Measurements from ENCODE around the gene CLCN7.
"Not testable (repeated sequence)": the region's sequence is repeated elsewhere in the genome, so short reads cannot be mapped to it uniquely, and the experiment has no call there.

The CLCN7 gene

GRCh38 chr16:1485847-1486496, 11.1 kb upstream of the CLCN7 start:
- H3K4me3 Mint-ChIP-seq, result no peak overlapping the region
- H3K9me3 Mint-ChIP-seq, result no peaks in the 10 kb centered on the region
- H3K27ac Mint-ChIP-seq, result no peak overlapping the region
- no peaks in the 10 kb centered on the region for H3K36me3 Mint-ChIP-seq (ENCODE audit: low read depth)
- no peaks in the 10 kb centered on the region for H3K27me3 Mint-ChIP-seq
- peaks cover 8% of the 10 kb centered on the region for H3K4me1 Mint-ChIP-seq (ENCODE audit: low read depth)

GRCh38 chr16:1481906-1482835, 7.3 kb upstream of the CLCN7 start:
- Mint-ChIP-seq H3K4me1 (ENCODE audit: low read depth) (peaks cover 9% of the 10 kb centered on the region), H3K27me3 (no peaks in the 10 kb centered on the region), H3K36me3 (ENCODE audit: low read depth) (no peaks in the 10 kb centered on the region), H3K4me3 (no peak overlapping the region), H3K27ac (no peak overlapping the region), H3K9me3 (no peaks in the 10 kb centered on the region)

GRCh38 chr16:1478937-1479336, 4.1 kb upstream of the CLCN7 start:
- peaks cover 21% of the 10 kb centered on the region for H3K4me1 Mint-ChIP-seq (ENCODE audit: low read depth)
- H3K36me3 Mint-ChIP-seq (ENCODE audit: low read depth); H3K9me3 Mint-ChIP-seq; H3K4me3 Mint-ChIP-seq; H3K27ac Mint-ChIP-seq; H3K27me3 Mint-ChIP-seq: not testable (repeated sequence)

GRCh38 chr16:1477033-1477432, 2.2 kb upstream of the CLCN7 start:
- no peak overlapping the region for H3K4me3 Mint-ChIP-seq
- H3K9me3 Mint-ChIP-seq, result no peaks in the 10 kb centered on the region
- H3K27ac Mint-ChIP-seq, result no peak overlapping the region
- H3K4me1 Mint-ChIP-seq (ENCODE audit: low read depth), result peaks cover 34% of the 10 kb centered on the region
- no peaks in the 10 kb centered on the region for H3K36me3 Mint-ChIP-seq (ENCODE audit: low read depth)
- H3K27me3 Mint-ChIP-seq, result no peaks in the 10 kb centered on the region

GRCh38 chr16:1475552-1476114, 805 bp upstream of the CLCN7 start:
- no peaks in the 10 kb centered on the region for H3K9me3 Mint-ChIP-seq
- H3K4me1 Mint-ChIP-seq (ENCODE audit: low read depth), result peaks cover 38% of the 10 kb centered on the region
- peak overlapping the region; percentile 86 for H3K4me3 Mint-ChIP-seq

GRCh38 chr16:1474082-1474795, 589 bp downstream of the CLCN7 start:
- Mint-ChIP-seq H3K9me3 (no peaks in the 10 kb centered on the region), H3K27ac (peak overlapping the region; percentile 72), H3K27me3 (no peaks in the 10 kb centered on the region), H3K4me3 (peak overlapping the region; percentile 84), H3K4me1 (ENCODE audit: low read depth) (peaks cover 43% of the 10 kb centered on the region), H3K36me3 (ENCODE audit: low read depth) (no peaks in the 10 kb centered on the region)

More at GRCh38 chr16:1475552-1476114, 805 bp upstream of the CLCN7 start:
- no peaks in the 10 kb centered on the region for H3K36me3 Mint-ChIP-seq (ENCODE audit: low read depth)
- H3K27me3 Mint-ChIP-seq, result no peaks in the 10 kb centered on the region
- H3K27ac Mint-ChIP-seq, result peak overlapping the region; percentile 92

- Mint-ChIP-seq H3K4me1 (ENCODE audit: low read depth) (peaks cover 43% of the 10 kb centered on the region), H3K27ac (peak overlapping the region; percentile 72), H3K27me3 (no peaks in the 10 kb centered on the region), H3K4me3 (peak overlapping the region; percentile 66), H3K9me3 (no peaks in the 10 kb centered on the region), H3K36me3 (ENCODE audit: low read depth) (no peaks in the 10 kb centered on the region)
Measured at GRCh38 chr16:1472974-1473373, 1.9 kb downstream of the CLCN7 start.

GRCh38 chr16:1471569-1472194, 3.1 kb downstream of the CLCN7 start:
- Mint-ChIP-seq H3K9me3 (no peaks in the 10 kb centered on the region), H3K4me1 (ENCODE audit: low read depth) (peaks cover 43% of the 10 kb centered on the region), H3K36me3 (ENCODE audit: low read depth) (no peaks in the 10 kb centered on the region), H3K4me3 (peak overlapping the region; percentile 2), H3K27me3 (no peaks in the 10 kb centered on the region), H3K27ac (no peak overlapping the region)

- peak overlapping the region; percentile 55 for H3K27ac Mint-ChIP-seq
- no peaks in the 10 kb centered on the region for H3K36me3 Mint-ChIP-seq (ENCODE audit: low read depth)
- H3K9me3 Mint-ChIP-seq, result no peaks in the 10 kb centered on the region
- no peaks in the 10 kb centered on the region for H3K27me3 Mint-ChIP-seq
- H3K4me3 Mint-ChIP-seq, result no peak overlapping the region
- peaks cover 39% of the 10 kb centered on the region for H3K4me1 Mint-ChIP-seq (ENCODE audit: low read depth)
Measured at GRCh38 chr16:1470481-1471251, 4.2 kb downstream of the CLCN7 start.

- H3K4me3 Mint-ChIP-seq, result peak overlapping the region; percentile 30
- H3K9me3 Mint-ChIP-seq, result no peaks in the 10 kb centered on the region
- peaks cover 35% of the 10 kb centered on the region for H3K4me1 Mint-ChIP-seq (ENCODE audit: low read depth)
- H3K36me3 Mint-ChIP-seq (ENCODE audit: low read depth), result no peaks in the 10 kb centered on the region
- H3K27me3 Mint-ChIP-seq, result no peaks in the 10 kb centered on the region
- peak overlapping the region; percentile 79 for H3K27ac Mint-ChIP-seq
Measured at GRCh38 chr16:1469693-1470201, 5.1 kb downstream of the CLCN7 start.

- H3K4me3 Mint-ChIP-seq, H3K27ac Mint-ChIP-seq: not testable (repeated sequence)
- H3K4me1 Mint-ChIP-seq (ENCODE audit: low read depth), result peaks cover 33% of the 10 kb centered on the region
Measured at GRCh38 chr16:1469141-1469540, 5.7 kb downstream of the CLCN7 start.

GRCh38 chr16:1468426-1468810, 6.4 kb downstream of the CLCN7 start:
- Mint-ChIP-seq H3K4me3 (no peak overlapping the region), H3K27ac (no peak overlapping the region), H3K36me3 (ENCODE audit: low read depth) (no peaks in the 10 kb centered on the region), H3K9me3 (no peaks in the 10 kb centered on the region), H3K27me3 (no peaks in the 10 kb centered on the region), H3K4me1 (ENCODE audit: low read depth) (peaks cover 28% of the 10 kb centered on the region)

More at GRCh38 chr16:1469141-1469540, 5.7 kb downstream of the CLCN7 start:
- H3K27me3 Mint-ChIP-seq; H3K9me3 Mint-ChIP-seq; H3K36me3 Mint-ChIP-seq (ENCODE audit: low read depth): not testable (repeated sequence)

- H3K27ac Mint-ChIP-seq, result no peak overlapping the region
- no peaks in the 10 kb centered on the region for H3K27me3 Mint-ChIP-seq
- peaks cover 18% of the 10 kb centered on the region for H3K4me1 Mint-ChIP-seq (ENCODE audit: low read depth)
- no peak overlapping the region for H3K4me3 Mint-ChIP-seq
- H3K36me3 Mint-ChIP-seq (ENCODE audit: low read depth), result peaks cover 7% of the 10 kb centered on the region
- no peaks in the 10 kb centered on the region for H3K9me3 Mint-ChIP-seq
Measured at GRCh38 chr16:1466968-1467521, 7.8 kb downstream of the CLCN7 start.
